ENCODE measurements around the gene TPD52L2. TPM values are rescaled to one million over a fixed set of nuclear protein-coding genes. Genes with fewer than 3 reads are reported as not detected.

The TPD52L2 gene
- total RNA-seq, 2 donors from 2014 or later: 54.8 to 92.9 TPM

DNA sequence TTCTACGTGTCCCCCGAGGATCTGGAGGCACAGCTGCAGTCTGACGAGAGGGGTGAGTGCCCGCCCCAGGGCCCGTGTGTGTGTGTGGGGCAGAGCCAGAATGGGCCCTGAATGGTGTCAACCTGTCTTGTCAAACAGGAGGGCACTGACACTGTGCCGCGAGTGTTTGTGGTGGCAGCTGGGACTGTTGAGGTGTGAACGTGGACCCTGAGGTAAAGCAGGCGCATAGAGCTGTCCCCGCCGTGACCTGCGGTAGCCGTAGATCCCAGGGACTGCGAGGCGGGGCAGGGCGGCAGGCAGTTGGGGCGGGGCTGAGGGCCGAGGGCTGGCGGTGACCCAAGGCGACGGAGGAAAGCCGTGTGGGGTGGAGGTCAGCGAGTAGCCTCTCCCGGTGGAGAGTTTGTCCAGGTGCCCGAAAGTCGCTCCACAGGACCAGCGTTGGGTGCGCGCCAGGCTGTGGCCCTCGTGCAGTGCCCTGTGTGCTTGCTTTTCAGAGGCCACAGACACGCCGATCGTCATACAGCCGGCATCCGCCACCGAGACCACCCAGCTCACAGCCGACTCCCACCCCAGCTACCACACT lies 66.0 kb downstream of the TPD52L2 start:
- peak overlapping the region; percentile 76 for H3K27ac Mint-ChIP-seq
- H3K36me3 Mint-ChIP-seq (ENCODE audit: low read depth): peaks cover 92% of the 10 kb centered on the region
- no peak for ATAC-seq (replicated peaks)
- H3K27me3 Mint-ChIP-seq: no peaks in the 10 kb centered on the region
- H3K4me1 Mint-ChIP-seq: peaks cover 5% of the 10 kb centered on the region
- H3K9me3 Mint-ChIP-seq: no peaks in the 10 kb centered on the region
- no peak overlapping the region for H3K4me3 Mint-ChIP-seq

GRCh38 chr20:63931735-63932134 lies 66.7 kb downstream of the TPD52L2 start:
- Mint-ChIP-seq H3K4me3 (no peak overlapping the region), H3K36me3 (ENCODE audit: low read depth) (peaks cover 92% of the 10 kb centered on the region), H3K9me3 (no peaks in the 10 kb centered on the region), H3K27ac (no peak overlapping the region), H3K4me1 (no peaks in the 10 kb centered on the region), H3K27me3 (no peaks in the 10 kb centered on the region)
- no peak for ATAC-seq (replicated peaks)

- no peak for ATAC-seq (replicated peaks)
- no peaks in the 10 kb centered on the region for H3K9me3 Mint-ChIP-seq
- peaks cover 89% of the 10 kb centered on the region for H3K36me3 Mint-ChIP-seq (ENCODE audit: low read depth)
- no peaks in the 10 kb centered on the region for H3K27me3 Mint-ChIP-seq
- no peaks in the 10 kb centered on the region for H3K4me1 Mint-ChIP-seq
- H3K4me3 Mint-ChIP-seq: no peak overlapping the region
- no peak overlapping the region for H3K27ac Mint-ChIP-seq
These were observed 67.6 kb downstream of the TPD52L2 start for GRCh38 chr20:63932606-63933160.

DNA sequence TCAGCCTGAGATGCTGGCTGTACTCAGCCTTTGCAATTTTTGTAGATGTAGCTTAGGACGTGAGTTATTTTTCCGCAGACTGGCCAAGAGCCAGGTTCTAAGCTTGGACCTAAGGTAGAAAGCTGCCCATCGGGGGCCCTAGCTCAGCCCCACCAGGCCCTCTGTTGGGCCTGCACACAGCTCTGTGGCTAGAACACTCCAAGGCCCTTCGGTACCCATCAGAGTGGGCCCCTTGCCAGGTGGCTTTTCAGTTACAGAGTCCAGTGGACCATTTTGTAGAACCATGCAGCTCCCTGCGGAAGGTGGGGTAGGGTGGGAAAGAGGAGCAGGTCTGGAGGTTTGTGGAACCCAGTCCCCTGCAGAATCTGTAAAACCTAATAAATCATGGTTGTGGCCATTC lies 68.6 kb downstream of the TPD52L2 start:
- Mint-ChIP-seq H3K27ac (no peak overlapping the region), H3K27me3 (no peaks in the 10 kb centered on the region), H3K9me3 (no peaks in the 10 kb centered on the region), H3K4me3 (no peak overlapping the region), H3K4me1 (no peaks in the 10 kb centered on the region), H3K36me3 (ENCODE audit: low read depth) (peaks cover 83% of the 10 kb centered on the region)
- ATAC-seq (replicated peaks): no peak

GRCh38 chr20:63934271-63935068 lies 69.4 kb downstream of the TPD52L2 start:
- Mint-ChIP-seq H3K9me3 (no peaks in the 10 kb centered on the region), H3K4me1 (no peaks in the 10 kb centered on the region), H3K4me3 (no peak overlapping the region), H3K27me3 (no peaks in the 10 kb centered on the region), H3K27ac (no peak overlapping the region), H3K36me3 (ENCODE audit: low read depth) (peaks cover 75% of the 10 kb centered on the region)
- no peak for ATAC-seq (replicated peaks)

- no peaks in the 10 kb centered on the region for H3K4me1 Mint-ChIP-seq
- no peak overlapping the region for H3K27ac Mint-ChIP-seq
- H3K27me3 Mint-ChIP-seq: no peaks in the 10 kb centered on the region
- H3K36me3 Mint-ChIP-seq (ENCODE audit: low read depth): peaks cover 65% of the 10 kb centered on the region
- ATAC-seq (replicated peaks): no peak
- H3K9me3 Mint-ChIP-seq: no peaks in the 10 kb centered on the region
- H3K4me3 Mint-ChIP-seq: no peak overlapping the region
These were observed 70.4 kb downstream of the TPD52L2 start for GRCh38 chr20:63935447-63935846.

GRCh38 chr20:63937596-63937995 lies 72.5 kb downstream of the TPD52L2 start:
- peaks cover 54% of the 10 kb centered on the region for H3K36me3 Mint-ChIP-seq (ENCODE audit: low read depth)
- no peak overlapping the region for H3K4me3 Mint-ChIP-seq
- H3K4me1 Mint-ChIP-seq: no peaks in the 10 kb centered on the region
- no peak for ATAC-seq (replicated peaks)
- no peaks in the 10 kb centered on the region for H3K9me3 Mint-ChIP-seq
- H3K27ac Mint-ChIP-seq: no peak overlapping the region
- H3K27me3 Mint-ChIP-seq: no peaks in the 10 kb centered on the region

GRCh38 chr20:63939061-63939935 lies 74.2 kb downstream of the TPD52L2 start:
- H3K9me3 Mint-ChIP-seq: no peaks in the 10 kb centered on the region
- H3K36me3 Mint-ChIP-seq (ENCODE audit: low read depth): peaks cover 45% of the 10 kb centered on the region
- ATAC-seq (replicated peaks): no peak
- no peaks in the 10 kb centered on the region for H3K27me3 Mint-ChIP-seq
- no peak overlapping the region for H3K27ac Mint-ChIP-seq
- no peak overlapping the region for H3K4me3 Mint-ChIP-seq
- no peaks in the 10 kb centered on the region for H3K4me1 Mint-ChIP-seq

DNA sequence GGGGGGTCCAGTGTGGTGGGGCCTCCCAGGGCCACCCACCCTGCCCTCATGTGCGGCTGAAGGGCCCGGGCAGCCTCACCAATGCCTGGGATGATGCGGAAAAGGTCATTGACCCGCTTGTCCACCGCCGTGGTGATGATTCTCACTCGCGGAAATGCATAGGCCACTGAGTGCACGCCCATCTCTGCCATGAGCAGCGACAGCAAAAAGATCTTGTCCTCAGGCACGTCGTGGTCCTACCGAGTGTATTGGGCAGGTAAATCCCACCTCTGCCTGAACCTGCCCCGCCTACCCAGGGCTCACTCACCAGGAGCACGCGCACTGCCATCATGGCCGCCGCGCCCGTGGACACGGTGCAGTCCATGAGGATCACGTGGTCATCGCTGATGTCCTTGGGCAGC lies 75.0 kb downstream of the TPD52L2 start:
- Mint-ChIP-seq H3K4me3 (no peak overlapping the region), H3K27ac (no peak overlapping the region), H3K9me3 (no peaks in the 10 kb centered on the region), H3K36me3 (ENCODE audit: low read depth) (peaks cover 40% of the 10 kb centered on the region), H3K27me3 (no peaks in the 10 kb centered on the region), H3K4me1 (no peaks in the 10 kb centered on the region)
- ATAC-seq (replicated peaks): no peak

DNA sequence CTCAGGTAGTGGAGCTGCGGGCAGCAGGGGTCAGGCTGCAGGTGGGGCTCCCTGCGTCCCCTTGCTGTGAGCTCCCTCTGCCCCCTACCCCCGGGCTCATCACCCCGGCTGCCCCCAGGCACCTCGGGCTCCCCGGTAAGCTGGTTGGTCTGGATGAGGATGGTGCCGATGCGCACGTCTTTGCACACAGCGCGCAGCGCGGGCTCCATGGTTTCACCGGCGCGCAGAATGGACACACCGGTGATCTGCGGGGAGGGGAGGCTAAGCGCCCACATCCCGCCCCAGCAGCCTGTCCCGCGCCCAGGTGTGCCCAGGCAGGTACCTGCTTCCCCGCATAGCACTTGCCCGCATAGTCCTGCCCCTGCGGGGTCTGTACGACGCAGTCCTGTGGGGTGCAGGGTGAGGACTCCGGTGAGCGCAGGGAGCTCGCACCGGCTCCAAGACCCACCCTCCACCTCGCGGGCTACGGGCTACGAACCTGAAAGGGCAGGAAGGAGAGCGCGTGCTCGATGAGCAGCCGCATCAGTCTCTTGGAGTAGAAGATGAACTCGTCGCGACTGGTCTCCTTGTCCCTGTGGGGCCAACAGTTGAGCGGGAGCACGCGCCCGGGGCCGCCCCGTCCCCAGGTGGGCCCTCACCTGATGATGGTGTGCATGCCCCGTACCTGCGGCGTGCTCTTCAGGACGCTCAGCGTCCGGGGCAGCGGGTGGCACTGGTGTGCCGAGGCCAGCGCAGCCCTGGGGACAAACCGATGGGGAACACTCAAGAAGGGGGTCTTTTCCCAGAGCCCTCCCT lies 75.6 kb downstream of the TPD52L2 start:
- H3K27me3 Mint-ChIP-seq: no peaks in the 10 kb centered on the region
- H3K27ac Mint-ChIP-seq: no peak overlapping the region

More for the DNA sequence above, 75.6 kb downstream of the TPD52L2 start:
- Mint-ChIP-seq H3K36me3 (ENCODE audit: low read depth) (peaks cover 40% of the 10 kb centered on the region), H3K4me1 (no peaks in the 10 kb centered on the region), H3K9me3 (no peaks in the 10 kb centered on the region), H3K4me3 (peak overlapping the region; percentile 27)
- no peak for ATAC-seq (replicated peaks)

Other genes with a start within 250 kb of the TPD52L2 start
- 10 to 100 TPM; 11.5 to 19.6 TPM for gene GMEB2, start 238.2 kb upstream of the TPD52L2 start, total RNA-seq
- 10 to 100 TPM; 15.1 to 24.7 TPM for gene STMN3, start 211.8 kb upstream of the TPD52L2 start, total RNA-seq
- gene RTEL1, start 207.0 kb upstream of the TPD52L2 start, total RNA-seq: 10 to 100 TPM; 41.8 to 51.8 TPM
- not detected for gene TNFRSF6B, start 168.6 kb upstream of the TPD52L2 start, total RNA-seq
- gene ARFRP1, start 157.3 kb upstream of the TPD52L2 start, total RNA-seq: 10 to 100 TPM; 43.8 to 55.8 TPM
- 10 to 100 TPM; 18.3 to 24.7 TPM for gene ZGPAT, start 157.2 kb upstream of the TPD52L2 start, total RNA-seq
- 10 to 100 TPM in 1 of 2 donors, 1 to 10 TPM in 1; 9.8 to 24.8 TPM for gene LIME1, start 128.6 kb upstream of the TPD52L2 start, total RNA-seq
- 10 to 100 TPM; 30.5 to 35.1 TPM for gene SLC2A4RG, start 125.5 kb upstream of the TPD52L2 start, total RNA-seq
- 1 to 10 TPM in 1 of 2 donors, under 1 TPM in 1; 0.54 to 6.2 TPM for gene ZBTB46, start 34.0 kb upstream of the TPD52L2 start, total RNA-seq
- gene ABHD16B, start 3.8 kb upstream of the TPD52L2 start, total RNA-seq: under 1 TPM in 1 of 2 donors, not detected in 1; 0.19 TPM
- 10 to 100 TPM; 46.8 to 53.4 TPM for gene DNAJC5, start 29.9 kb downstream of the TPD52L2 start, total RNA-seq
- 10 to 100 TPM; 27.5 to 36.2 TPM for gene UCKL1, start 91.1 kb downstream of the TPD52L2 start, total RNA-seq
- 10 to 100 TPM; 13.9 to 21.3 TPM for gene ZNF512B, start 104.7 kb downstream of the TPD52L2 start, total RNA-seq
- 10 to 100 TPM; 21.4 to 32.7 TPM for gene SAMD10, start 114.4 kb downstream of the TPD52L2 start, total RNA-seq
- gene PRPF6, start 115.9 kb downstream of the TPD52L2 start, total RNA-seq: 10 to 100 TPM; 88.5 to 97.4 TPM
- 10 to 100 TPM; 12.8 to 21.5 TPM for gene C20orf204, start 170.9 kb downstream of the TPD52L2 start, total RNA-seq
- under 1 TPM; 0.13 to 0.22 TPM for gene SOX18, start 184.4 kb downstream of the TPD52L2 start, total RNA-seq
- gene TCEA2, start 197.9 kb downstream of the TPD52L2 start, total RNA-seq: 10 to 100 TPM; 52.0 to 79.9 TPM
- 10 to 100 TPM; 38.6 to 49.4 TPM for gene RGS19, start 214.2 kb downstream of the TPD52L2 start, total RNA-seq
- under 1 TPM; 0.48 to 0.56 TPM for gene OPRL1, start 214.8 kb downstream of the TPD52L2 start, total RNA-seq
- gene LKAAEAR1, start 219.1 kb downstream of the TPD52L2 start, total RNA-seq: under 1 TPM in 1 of 2 donors, not detected in 1; 0.71 TPM
- gene NPBWR2, start 242.3 kb downstream of the TPD52L2 start, total RNA-seq: not detected